ENCODE data around the gene E2F6. TPM values are rescaled to one million over a fixed set of nuclear protein-coding genes. Genes with fewer than 3 reads are reported as not detected.

Gene E2F6
- total RNA-seq, 1 experiment from 2014 or later = 35.5 TPM

DNA sequence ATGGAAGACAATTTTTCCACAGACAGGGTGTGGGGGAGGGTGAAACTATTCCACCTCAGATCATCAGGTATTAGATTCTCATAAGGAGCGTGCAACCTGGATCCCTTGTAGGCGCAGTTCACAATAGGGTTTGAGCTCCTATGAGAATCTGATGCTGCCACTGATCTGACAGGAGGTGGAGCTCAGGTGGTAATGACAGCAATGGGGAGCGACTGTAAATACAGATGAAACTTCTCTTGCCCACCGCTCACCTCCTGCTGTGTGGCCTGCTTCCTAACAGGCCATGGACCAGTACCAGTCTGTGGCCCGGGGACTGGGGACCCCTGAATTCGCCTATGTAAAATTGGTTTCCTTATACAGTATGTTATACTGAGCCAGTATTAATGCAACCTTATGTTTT lies 27.3 kb upstream of the E2F6 start:
- Histone ChIP-seq H3K9me3 (ENCODE audit: low read depth, low read length, poor library complexity, severe bottlenecking) (no peaks in the 10 kb centered on the region), H3K36me3 (ENCODE audit: insufficient read depth, low read length, poor library complexity, severe bottlenecking) (no peaks in the 10 kb centered on the region), H3K27ac (ENCODE audit: low read depth, low read length, poor library complexity, severe bottlenecking) (no peak overlapping the region), H3K4me1 (ENCODE audit: insufficient read depth, low read length, poor library complexity, severe bottlenecking) (no peaks in the 10 kb centered on the region), H3K4me3 (ENCODE audit: low read depth, low read length, poor library complexity, severe bottlenecking) (no peak overlapping the region), H3K27me3 (replicated peaks; ENCODE audit: insufficient read depth, low read depth, low read length, poor library complexity) (no peaks in the 10 kb centered on the region)
- intact Hi-C loops (cut with micrococcal nuclease; ENCODE audit: unreplicated experiment) = no loop called here
- POLR2A ChIA-PET (ENCODE audit: low non-redundant PET) = no interaction called here
- TF ChIP-seq, protein P1, sequence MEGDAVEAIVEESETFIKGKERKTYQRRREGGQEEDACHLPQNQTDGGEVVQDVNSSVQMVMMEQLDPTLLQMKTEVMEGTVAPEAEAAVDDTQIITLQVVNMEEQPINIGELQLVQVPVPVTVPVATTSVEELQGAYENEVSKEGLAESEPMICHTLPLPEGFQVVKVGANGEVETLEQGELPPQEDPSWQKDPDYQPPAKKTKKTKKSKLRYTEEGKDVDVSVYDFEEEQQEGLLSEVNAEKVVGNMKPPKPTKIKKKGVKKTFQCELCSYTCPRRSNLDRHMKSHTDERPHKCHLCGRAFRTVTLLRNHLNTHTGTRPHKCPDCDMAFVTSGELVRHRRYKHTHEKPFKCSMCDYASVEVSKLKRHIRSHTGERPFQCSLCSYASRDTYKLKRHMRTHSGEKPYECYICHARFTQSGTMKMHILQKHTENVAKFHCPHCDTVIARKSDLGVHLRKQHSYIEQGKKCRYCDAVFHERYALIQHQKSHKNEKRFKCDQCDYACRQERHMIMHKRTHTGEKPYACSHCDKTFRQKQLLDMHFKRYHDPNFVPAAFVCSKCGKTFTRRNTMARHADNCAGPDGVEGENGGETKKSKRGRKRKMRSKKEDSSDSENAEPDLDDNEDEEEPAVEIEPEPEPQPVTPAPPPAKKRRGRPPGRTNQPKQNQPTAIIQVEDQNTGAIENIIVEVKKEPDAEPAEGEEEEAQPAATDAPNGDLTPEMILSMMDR (conservative IDR thresholded peaks at IDR 0.05; ENCODE audit: low read depth, low read length) = no peak
- TF ChIP-seq EZH2 (IDR thresholded peaks at IDR 0.05; ENCODE audit: borderline replicate concordance, low read depth, low read length, poor library complexity, severe bottlenecking) = no peak
- CTCF ChIA-PET = no interaction called here
- no peak for DNase-seq (ENCODE audit: low spot score)
- no TSS peak for BruUV-seq (replicated peaks)

DNA sequence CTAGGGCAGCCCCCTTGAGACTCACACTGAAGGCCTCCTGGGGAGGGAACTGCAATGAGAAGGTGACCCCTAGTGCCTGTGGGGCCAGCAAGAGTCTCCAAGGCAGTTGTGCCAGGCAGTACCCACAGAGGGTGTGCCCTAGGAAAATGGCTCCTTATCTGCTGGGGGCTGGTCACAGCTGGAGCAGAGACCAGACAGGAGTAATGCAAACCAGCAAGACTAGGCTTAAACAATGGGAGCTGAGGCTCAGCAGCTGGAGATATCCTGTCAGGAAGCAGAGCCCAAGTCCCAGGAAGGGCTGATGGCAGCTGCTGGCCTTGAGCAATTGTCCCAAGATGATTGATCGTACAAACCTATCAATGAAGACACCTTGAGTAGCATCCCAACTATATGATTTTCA lies 26.8 kb upstream of the E2F6 start:
- DNase-seq (ENCODE audit: low spot score) = peak; percentile 23
- CTCF ChIA-PET = no interaction called here

DNA sequence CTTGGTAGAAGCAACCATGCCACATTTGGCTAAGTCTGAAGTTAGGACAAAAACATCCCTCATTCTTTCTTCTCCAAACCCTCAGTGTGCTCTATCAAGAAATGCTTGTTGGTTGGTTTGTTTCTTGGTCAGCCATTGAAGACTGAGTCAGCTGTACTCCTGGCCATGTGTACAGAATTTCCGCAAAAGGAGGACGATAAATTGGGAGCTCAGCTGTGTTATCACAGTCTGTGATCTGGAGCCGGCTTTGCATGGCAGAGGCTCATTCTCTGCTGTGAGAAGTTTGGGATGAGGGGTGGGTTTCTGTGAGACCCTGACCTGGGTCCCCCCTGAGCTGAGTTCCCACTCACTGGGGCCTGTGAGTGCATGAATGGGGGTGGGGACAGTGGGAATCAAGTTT lies 26.3 kb upstream of the E2F6 start:
- CTCF ChIA-PET = no interaction called here
- BruUV-seq (replicated peaks) = no TSS peak
- DNase-seq (ENCODE audit: low spot score) = no peak

More for the DNA sequence above, 26.8 kb upstream of the E2F6 start:
- POLR2A ChIA-PET (ENCODE audit: low non-redundant PET) = no interaction called here
- no peaks in the 10 kb centered on the region for H3K9me3 ChIP-seq (ENCODE audit: low read depth, low read length, poor library complexity, severe bottlenecking)
- H3K4me1 ChIP-seq (ENCODE audit: insufficient read depth, low read length, poor library complexity, severe bottlenecking) = no peaks in the 10 kb centered on the region
- no peak for TF ChIP-seq EZH2 (IDR thresholded peaks at IDR 0.05; ENCODE audit: borderline replicate concordance, low read depth, low read length, poor library complexity, severe bottlenecking)
- TF ChIP-seq, protein P1 (conservative IDR thresholded peaks at IDR 0.05; ENCODE audit: low read depth, low read length) = no peak
- no peaks in the 10 kb centered on the region for H3K36me3 ChIP-seq (ENCODE audit: insufficient read depth, low read length, poor library complexity, severe bottlenecking)
- no peak overlapping the region for H3K4me3 ChIP-seq (ENCODE audit: low read depth, low read length, poor library complexity, severe bottlenecking)
- H3K27ac ChIP-seq (ENCODE audit: low read depth, low read length, poor library complexity, severe bottlenecking) = no peak overlapping the region
- H3K27me3 ChIP-seq (replicated peaks; ENCODE audit: insufficient read depth, low read depth, low read length, poor library complexity) = no peaks in the 10 kb centered on the region
- intact Hi-C loops (cut with micrococcal nuclease; ENCODE audit: unreplicated experiment) = no loop called here
- no TSS peak for BruUV-seq (replicated peaks)

More for the DNA sequence above, 26.3 kb upstream of the E2F6 start:
- Histone ChIP-seq H3K27me3 (replicated peaks; ENCODE audit: insufficient read depth, low read depth, low read length, poor library complexity) (no peaks in the 10 kb centered on the region), H3K27ac (ENCODE audit: low read depth, low read length, poor library complexity, severe bottlenecking) (no peak overlapping the region), H3K4me1 (ENCODE audit: insufficient read depth, low read length, poor library complexity, severe bottlenecking) (no peaks in the 10 kb centered on the region), H3K9me3 (ENCODE audit: low read depth, low read length, poor library complexity, severe bottlenecking) (no peaks in the 10 kb centered on the region), H3K36me3 (ENCODE audit: insufficient read depth, low read length, poor library complexity, severe bottlenecking) (no peaks in the 10 kb centered on the region), H3K4me3 (ENCODE audit: low read depth, low read length, poor library complexity, severe bottlenecking) (no peak overlapping the region)
- intact Hi-C loops (cut with micrococcal nuclease; ENCODE audit: unreplicated experiment) = no loop called here
- POLR2A ChIA-PET (ENCODE audit: low non-redundant PET) = no interaction called here
- TF ChIP-seq EZH2 (IDR thresholded peaks at IDR 0.05; ENCODE audit: borderline replicate concordance, low read depth, low read length, poor library complexity, severe bottlenecking) = no peak
- TF ChIP-seq, protein P1 (conservative IDR thresholded peaks at IDR 0.05; ENCODE audit: low read depth, low read length) = no peak

Measured in A673 (cell line).